NB4 (cell line): Measurements from ENCODE around the gene HOXB8.

ENCODE experiments used
- DNase-seq: peaks from one replicate; pipeline ENCODE4 v3.0.0; 2010; ENCODE audit warnings: low read depth
- H3K4me3 ChIP-seq: one replicate; pipeline ENCODE4 v1.5.1; 2011; ENCODE audit warnings: mild to moderate bottlenecking, low read depth, low read length, moderate library complexity
- CTCF ChIP-seq: IDR thresholded peaks from one replicate; pipeline ENCODE4 v1.5.1; 2012; ENCODE audit warnings: low read depth, low read length
- MYC ChIP-seq: IDR thresholded peaks from 2 replicates; pipeline ENCODE4 v1.6.1; 2011; ENCODE audit warnings: low read depth, low read length
- POLR2A ChIP-seq: IDR thresholded peaks from 2 replicates; pipeline ENCODE4 v1.6.1; 2011; ENCODE audit warnings: mild to moderate bottlenecking; ENCODE audit not compliant: insufficient read length; ENCODE audit errors: extremely low read depth
- TF ChIP-seq, protein P1 (sequence below): IDR thresholded peaks from 2 replicates; pipeline ENCODE4 v1.6.1; 2011; ENCODE audit warnings: low read depth, low read length

The HOXB8 gene

GRCh38 chr17:48591255-48592056 lies 23.6 kb downstream of the HOXB8 start:
- no peak overlapping the region for H3K4me3 ChIP-seq
- TF ChIP-seq MYC = no peak
- TF ChIP-seq POLR2A = no peak
- TF ChIP-seq, protein P1, sequence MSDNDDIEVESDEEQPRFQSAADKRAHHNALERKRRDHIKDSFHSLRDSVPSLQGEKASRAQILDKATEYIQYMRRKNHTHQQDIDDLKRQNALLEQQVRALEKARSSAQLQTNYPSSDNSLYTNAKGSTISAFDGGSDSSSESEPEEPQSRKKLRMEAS = no peak
- no peak for TF ChIP-seq CTCF
- no peak for DNase-seq

DNA sequence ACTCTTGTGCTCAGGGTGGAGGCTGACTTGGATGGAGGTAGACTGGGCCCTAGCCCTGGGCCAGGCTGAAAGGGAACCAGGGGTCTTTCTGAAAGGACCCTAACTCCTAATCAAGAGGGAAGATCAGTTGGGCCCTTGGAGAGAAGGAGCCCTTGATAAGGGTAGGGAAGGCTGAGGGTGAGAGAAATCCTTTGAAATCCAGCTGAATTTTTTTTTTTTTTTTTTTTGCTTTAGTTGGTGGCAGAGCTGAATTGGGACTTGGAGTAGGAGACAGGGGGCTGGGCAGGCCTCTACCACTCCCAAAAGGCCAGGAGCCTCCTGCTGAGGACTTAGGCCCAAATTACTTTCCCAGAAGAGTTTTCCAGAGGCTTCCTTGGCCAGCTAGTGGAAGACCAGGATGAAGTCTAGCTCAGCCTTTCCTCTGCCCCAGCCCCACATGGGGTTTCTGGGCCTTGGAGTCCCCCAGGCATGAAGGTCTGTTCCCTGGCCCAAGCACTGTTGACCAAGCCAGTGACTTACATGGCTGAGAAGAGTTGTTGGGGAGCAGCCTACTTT lies 24.4 kb downstream of the HOXB8 start:
- no peak for TF ChIP-seq POLR2A
- TF ChIP-seq, protein P1 = no peak
- TF ChIP-seq CTCF = no peak
- TF ChIP-seq MYC = no peak
- H3K4me3 ChIP-seq = no peak overlapping the region
- no peak for DNase-seq

DNA sequence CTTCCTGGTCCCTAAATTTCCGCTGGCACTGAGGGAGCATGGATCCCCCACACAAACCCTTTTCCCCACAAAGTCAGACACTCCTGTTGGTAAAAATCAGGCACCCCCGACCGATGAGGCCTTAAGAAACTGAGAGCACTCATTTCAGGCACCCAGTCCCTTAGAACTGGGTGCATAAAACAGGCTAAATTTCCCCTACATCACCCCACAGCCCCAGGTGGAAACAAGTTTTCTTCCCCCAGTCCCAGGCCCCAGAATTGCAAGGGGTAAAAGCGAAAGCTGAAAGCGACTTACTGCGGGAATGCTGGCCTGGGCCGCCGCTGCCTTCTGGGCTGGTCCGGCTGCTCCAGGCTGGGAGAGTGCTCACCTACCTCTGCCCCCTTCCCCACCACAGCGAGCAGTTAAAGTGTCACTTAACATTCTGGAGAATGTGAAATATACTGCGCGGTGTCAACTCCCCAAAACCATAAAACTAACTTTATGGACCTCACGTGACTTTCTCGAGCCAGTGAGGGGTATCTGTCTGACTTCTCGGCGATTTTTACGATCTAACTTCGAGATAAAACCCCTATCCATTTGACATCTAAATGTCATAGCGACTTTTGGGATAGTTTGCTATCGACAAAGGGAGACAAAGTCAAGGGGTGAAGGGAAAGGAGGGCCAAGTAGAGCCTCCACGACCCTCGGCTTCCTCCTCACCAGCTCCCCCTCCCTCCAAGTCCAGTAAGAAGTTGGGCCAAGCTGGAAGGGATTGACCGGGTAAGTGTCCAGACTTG lies 25.1 kb downstream of the HOXB8 start, which contains the start of gene HOXB3:
Gene HOXB3 (minus strand): TSS at position 411 of the 776 bp plus-strand sequence. CDS start 37,767 bp downstream, outside the sequence.
- H3K4me3 ChIP-seq = no peak within 1 kb of the TSS
- TF ChIP-seq CTCF (no peak), POLR2A (no peak), MYC (no peak)
- TF ChIP-seq, protein P1 = no peak
- DNase-seq = no peak

- DNase-seq = no peak
- no peak overlapping the region for H3K4me3 ChIP-seq
- TF ChIP-seq, protein P1 = no peak
- no peak for TF ChIP-seq POLR2A
- TF ChIP-seq MYC = no peak
- no peak for TF ChIP-seq CTCF
Measured at GRCh38 chr17:48589060-48589830, 25.8 kb downstream of the HOXB8 start.

DNA sequence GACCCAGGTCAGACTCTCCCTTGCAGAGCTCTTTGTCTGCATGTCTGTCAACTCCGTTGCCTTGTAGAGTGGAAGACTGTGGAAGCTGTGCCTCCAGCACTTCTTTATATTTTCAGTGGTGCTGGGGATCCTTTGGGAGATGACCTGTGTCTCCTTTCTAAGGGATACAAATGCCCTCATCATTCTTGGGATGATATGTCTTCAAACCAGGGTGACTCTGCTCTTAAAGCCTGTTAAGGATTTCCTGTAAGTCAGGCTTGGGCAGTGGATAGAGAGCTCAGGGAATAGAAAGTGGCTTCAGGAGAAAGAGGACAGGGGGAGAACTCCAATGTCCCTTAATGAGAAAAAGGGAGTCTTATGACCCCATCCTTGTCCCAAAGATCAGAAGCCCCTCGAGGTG lies 26.6 kb downstream of the HOXB8 start:
- TF ChIP-seq, protein P1 = no peak
- TF ChIP-seq POLR2A = no peak
- TF ChIP-seq CTCF = no peak
- TF ChIP-seq MYC = no peak
- DNase-seq = no peak
- H3K4me3 ChIP-seq = no peak overlapping the region
